GM23338 (cell line): ENCODE data around the gene PDE2A.

Experiments
- CREB1 ChIP-seq: fragments of 250-450 bp; sonication (Bioruptor Pico); IDR thresholded peaks from 2 replicates; pipeline ENCODE4 v1.5.0; 2020; ENCODE audit warnings: low read depth, mild to moderate bottlenecking, moderate library complexity
- CTCF ChIP-seq, 2 experiments: fragments of 200-600 bp in 1 of 2; sonication (generic) in 1 of 2; conservative IDR thresholded peaks; 2 replicates each; pipeline versions ENCODE4 v1.5.1 to v1.6.1; 2016 to 2017; ENCODE audit warnings: antibody characterized with exemption in 2 of 2, low read depth in 2 of 2, mild to moderate bottlenecking in 2 of 2, moderate library complexity in 1 of 2
- EZH2 ChIP-seq: fragments of 200-600 bp; sonication (generic); IDR thresholded peaks from one replicate; pipeline ENCODE4 v1.8.0; 2017; ENCODE audit warnings: antibody characterized with exemption, mild to moderate bottlenecking, low read depth; ENCODE audit not compliant: unreplicated experiment
- EZH2phosphoT487 ChIP-seq: fragments of 200-600 bp; sonication (generic); IDR thresholded peaks from one replicate; pipeline ENCODE4 v1.8.1; 2018; ENCODE audit warnings: antibody characterized with exemption; ENCODE audit not compliant: unreplicated experiment
- JUNB ChIP-seq: IDR thresholded peaks from one replicate; pipeline ENCODE4 v1.6.1; 2016; ENCODE audit warnings: antibody characterized with exemption; ENCODE audit not compliant: unreplicated experiment
- NANOG ChIP-seq: IDR thresholded peaks from 2 replicates; pipeline ENCODE4 v1.6.1; 2016; ENCODE audit warnings: antibody characterized with exemption, borderline replicate concordance
- POLR2AphosphoS5 ChIP-seq: IDR thresholded peaks from 2 replicates; pipeline ENCODE4 v1.6.1; 2016; ENCODE audit warnings: antibody characterized with exemption, low read depth
- REST ChIP-seq: IDR thresholded peaks from one replicate; pipeline ENCODE4 v1.6.1; 2018; ENCODE audit warnings: antibody characterized with exemption; ENCODE audit not compliant: unreplicated experiment
- STAT1 ChIP-seq: IDR thresholded peaks from one replicate; pipeline ENCODE4 v1.6.1; 2016; ENCODE audit warnings: antibody characterized with exemption; ENCODE audit not compliant: unreplicated experiment
- ZNF114 ChIP-seq: fragments of 250-450 bp; sonication (Bioruptor Pico); IDR thresholded peaks from 2 replicates; pipeline ENCODE4 v1.5.0; 2020; ENCODE audit warnings: mild to moderate bottlenecking, moderate library complexity
- ZNF331 ChIP-seq: fragments of 250-450 bp; sonication (Bioruptor Pico); IDR thresholded peaks from 2 replicates; pipeline ENCODE4 v1.5.0; 2020; ENCODE audit warnings: low read depth, mild to moderate bottlenecking, moderate library complexity
- ZNF462 ChIP-seq: fragments of 250-450 bp; sonication (Bioruptor Pico); IDR thresholded peaks from 2 replicates; pipeline ENCODE4 v1.5.0; 2020; ENCODE audit warnings: mild to moderate bottlenecking, moderate library complexity
- TF ChIP-seq, protein P1 (sequence below): IDR thresholded peaks from 2 replicates; pipeline ENCODE4 v1.6.1; 2016; ENCODE audit warnings: antibody characterized with exemption

- TF ChIP-seq CTCF (conservative IDR thresholded peaks at IDR 0.05; ENCODE audit: low read depth in 2 of 2) = no peak
- no peak for TF ChIP-seq EZH2
- TF ChIP-seq CREB1 = no peak
- TF ChIP-seq REST = no peak
- TF ChIP-seq, protein P1, sequence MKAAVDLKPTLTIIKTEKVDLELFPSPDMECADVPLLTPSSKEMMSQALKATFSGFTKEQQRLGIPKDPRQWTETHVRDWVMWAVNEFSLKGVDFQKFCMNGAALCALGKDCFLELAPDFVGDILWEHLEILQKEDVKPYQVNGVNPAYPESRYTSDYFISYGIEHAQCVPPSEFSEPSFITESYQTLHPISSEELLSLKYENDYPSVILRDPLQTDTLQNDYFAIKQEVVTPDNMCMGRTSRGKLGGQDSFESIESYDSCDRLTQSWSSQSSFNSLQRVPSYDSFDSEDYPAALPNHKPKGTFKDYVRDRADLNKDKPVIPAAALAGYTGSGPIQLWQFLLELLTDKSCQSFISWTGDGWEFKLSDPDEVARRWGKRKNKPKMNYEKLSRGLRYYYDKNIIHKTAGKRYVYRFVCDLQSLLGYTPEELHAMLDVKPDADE = no peak
- no peak for TF ChIP-seq POLR2AphosphoS5
- no peak for TF ChIP-seq NANOG
- no peak for TF ChIP-seq ZNF331 (CRISPR knock-in tag)
- no peak for TF ChIP-seq STAT1
- no peak for TF ChIP-seq ZNF462 (CRISPR knock-in tag)
- TF ChIP-seq EZH2phosphoT487 = no peak
- TF ChIP-seq JUNB = no peak
- no peak for TF ChIP-seq ZNF114 (CRISPR knock-in tag)
Observed at GRCh38 chr11:72574548-72575460, 99.4 kb downstream of the PDE2A start.
